SH-SY5Y (cell line): ENCODE measurements around the gene C1orf50.
A peak's percentile ranks its signal among the peaks of the same experiment; 100 is the strongest.

Experiments
- GATA2 ChIP-seq: IDR thresholded peaks from 2 replicates; pipeline ENCODE4 v1.6.1; 2011; ENCODE audit warnings: mild to moderate bottlenecking, low read depth, low read length
- GATA3 ChIP-seq: IDR thresholded peaks from 2 replicates; pipeline ENCODE4 v1.6.1; 2011; ENCODE audit warnings: low read depth, mild to moderate bottlenecking, low read length, moderate library complexity

Gene C1orf50

DNA sequence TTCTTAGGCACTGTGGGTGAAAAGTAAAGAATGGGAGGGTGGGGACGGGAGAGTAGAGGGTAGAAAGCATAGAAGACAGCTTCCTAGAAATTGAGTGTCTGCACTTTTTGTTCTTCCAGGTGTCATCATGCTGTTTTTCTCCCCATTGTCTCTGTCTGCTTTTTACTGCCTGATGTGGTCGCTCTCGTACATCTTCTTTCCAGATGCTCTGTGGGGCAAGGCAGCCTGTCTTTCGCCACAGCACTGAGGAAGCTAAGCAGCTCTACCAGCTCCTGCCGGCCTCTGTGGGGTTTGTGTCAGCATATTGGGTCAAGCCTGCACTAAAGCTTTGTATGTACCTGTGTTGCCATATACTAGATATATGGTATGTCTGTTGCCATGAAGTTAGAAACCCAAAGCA, 30.9 kb downstream of the C1orf50 start:
- no peak for TF ChIP-seq GATA2
- no peak for TF ChIP-seq GATA3

GRCh38 chr1:42801832-42802473, 34.9 kb downstream of the C1orf50 start:
- TF ChIP-seq GATA2 (no peak), GATA3 (no peak)

- TF ChIP-seq GATA2 (no peak), GATA3 (no peak)
These were observed 39.1 kb downstream of the C1orf50 start for GRCh38 chr1:42806171-42806570.

- TF ChIP-seq GATA3 (no peak), GATA2 (no peak)
These were observed 39.5 kb downstream of the C1orf50 start for GRCh38 chr1:42806593-42806992.

DNA sequence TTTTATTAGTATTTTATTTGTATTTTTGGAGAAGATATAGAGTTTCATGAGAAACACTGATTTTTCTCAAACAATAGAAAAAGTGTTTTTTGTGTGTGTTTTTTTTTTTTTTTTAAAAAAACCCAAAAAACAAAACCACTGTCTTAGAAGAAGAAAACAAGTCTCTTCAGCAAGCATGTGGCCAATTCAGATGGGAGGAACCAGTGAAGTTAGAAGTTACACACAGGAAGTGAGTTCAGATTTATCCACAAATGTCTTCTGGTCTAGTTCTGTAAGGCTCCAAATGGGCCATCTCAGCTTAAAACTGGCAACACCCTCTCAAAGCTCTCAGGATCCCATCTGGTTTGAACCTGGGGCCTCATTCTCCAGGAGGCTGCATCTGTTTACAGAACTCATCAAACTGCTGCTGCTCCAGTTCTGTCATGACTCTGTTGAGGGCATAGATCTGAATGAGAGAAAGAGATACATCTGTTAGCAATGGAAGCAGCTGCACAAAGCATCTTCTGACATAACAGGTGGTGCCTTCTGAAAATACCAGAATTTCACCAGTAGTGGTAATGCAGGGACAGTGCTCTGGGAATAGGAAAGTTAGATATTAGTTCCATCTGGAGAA, 40.1 kb downstream of the C1orf50 start:
- TF ChIP-seq GATA3 (no peak), GATA2 (no peak)

DNA sequence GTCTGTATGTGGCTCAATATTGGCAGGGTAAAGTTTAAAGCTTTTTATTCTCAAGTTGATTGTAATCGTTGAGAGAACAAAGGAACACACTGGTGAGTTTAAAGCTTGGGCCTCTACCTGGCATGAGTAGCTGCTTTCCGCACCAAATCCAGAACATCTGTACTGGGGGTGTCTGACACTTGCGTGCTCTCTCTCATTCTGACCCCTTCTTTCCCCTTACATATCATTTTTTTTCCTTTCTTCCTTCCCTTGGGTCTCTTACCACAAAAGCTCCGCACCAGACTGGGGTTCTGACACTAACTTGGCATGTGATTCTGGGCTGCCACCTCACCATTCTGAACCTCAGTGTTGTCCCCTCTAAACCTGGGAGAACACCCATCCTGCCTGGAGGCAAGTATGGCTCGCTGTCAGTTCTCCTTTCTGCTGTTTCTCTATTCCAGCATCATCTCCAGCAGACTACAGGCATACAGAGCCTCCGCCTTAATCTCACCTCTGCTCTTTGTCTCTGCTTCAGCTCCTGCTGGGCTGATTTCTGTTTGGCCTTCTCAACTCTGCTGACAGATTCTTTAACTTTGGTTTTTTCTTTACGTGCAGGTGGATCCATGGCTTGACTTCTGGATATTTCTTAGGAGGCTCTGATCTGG, 49.0 kb downstream of the C1orf50 start:
- TF ChIP-seq GATA2 (no peak), GATA3 (no peak)

DNA sequence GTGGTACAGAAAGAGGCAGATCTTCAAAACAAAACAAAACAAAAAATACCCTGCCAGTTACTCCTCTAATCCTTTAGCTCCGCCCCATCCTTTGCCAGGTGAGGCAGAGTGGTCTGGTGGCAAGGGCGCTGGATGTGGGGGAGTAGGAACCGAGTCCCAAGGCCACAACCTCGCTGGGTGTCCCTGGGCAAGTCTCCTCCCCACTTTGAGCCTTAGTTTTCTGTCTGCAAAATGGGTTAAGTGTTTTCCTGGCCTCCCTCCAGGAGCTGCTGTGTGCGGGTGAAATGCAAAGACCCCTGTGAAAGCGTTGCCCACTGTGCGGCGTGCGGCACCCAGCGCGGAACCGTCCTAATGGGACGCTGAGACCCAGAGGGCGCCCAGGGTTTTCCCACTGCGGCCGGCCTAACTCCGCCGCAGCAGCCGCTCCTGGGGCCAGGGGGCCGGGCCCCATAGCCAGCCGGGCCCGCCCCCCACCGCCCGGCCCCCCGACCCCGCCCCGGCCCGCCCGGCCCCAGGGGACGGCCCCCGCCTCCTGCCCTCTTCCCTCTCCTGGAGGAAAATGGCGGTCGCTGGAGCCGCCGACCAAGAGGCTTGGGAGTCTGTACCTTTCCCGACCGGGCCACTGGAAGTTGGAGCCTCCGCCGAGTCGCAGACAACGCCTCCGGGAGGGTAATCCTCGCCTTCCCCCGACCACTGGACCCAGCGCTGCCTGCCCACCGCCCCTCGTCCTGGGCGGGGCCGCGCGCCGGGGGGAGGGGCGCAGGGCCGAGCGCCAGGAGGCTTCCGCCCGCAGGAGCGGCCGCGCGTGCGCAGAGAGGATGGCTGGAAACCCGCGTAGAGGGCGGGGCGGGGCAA, 49.8 kb downstream of the C1orf50 start, which contains the start of the genes ERMAP and SVBP:
TSS of gene ERMAP (plus strand) at position 538 of the 855 bp plus-strand sequence. CDS start 13,327 bp downstream, outside the sequence.
TSS of gene SVBP (minus strand) at position 813 of the 855 bp plus-strand sequence. CDS start 853 bp downstream, outside the sequence.
- no peak for TF ChIP-seq GATA3

DNA sequence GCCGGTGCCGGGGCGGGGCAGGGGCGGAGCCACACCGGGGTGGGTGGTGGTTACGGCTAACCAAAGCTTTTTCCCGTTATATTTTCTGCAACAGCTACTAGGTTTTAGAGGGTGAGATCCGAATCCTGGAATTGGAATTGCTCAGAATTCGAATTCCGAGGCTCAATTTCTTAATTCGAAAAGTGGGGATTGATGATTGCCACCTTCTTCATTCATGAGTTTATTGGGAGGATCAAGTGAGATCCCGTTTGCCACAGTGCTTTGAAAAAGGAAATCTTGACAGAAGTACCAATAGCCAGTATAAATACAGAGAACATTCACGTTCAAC, 50.4 kb downstream of the C1orf50 start:
- no peak for TF ChIP-seq GATA3
- TF ChIP-seq GATA2: no peak

GRCh38 chr1:42817976-42818375, 50.9 kb downstream of the C1orf50 start:
- TF ChIP-seq GATA3: no peak
- no peak for TF ChIP-seq GATA2

DNA sequence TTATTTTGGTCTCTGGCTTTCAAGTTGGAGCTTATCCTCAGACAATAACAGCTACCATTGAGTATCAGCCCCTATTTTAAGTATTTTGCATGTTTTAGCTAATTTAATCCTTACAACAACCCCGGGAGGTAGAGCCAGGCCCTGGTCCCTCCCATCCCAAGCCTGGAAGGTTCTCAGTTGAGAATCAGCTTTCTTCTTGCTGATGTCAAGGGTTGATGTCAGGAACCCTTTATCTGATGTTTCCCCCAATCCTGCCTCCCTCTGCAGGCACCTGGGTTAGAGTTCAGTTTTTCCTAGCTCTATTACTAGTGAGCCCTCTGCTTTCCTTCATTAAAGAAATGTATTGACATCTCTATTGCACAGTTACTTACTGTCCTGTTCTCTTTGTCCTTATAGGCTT, 53.8 kb downstream of the C1orf50 start:
- TF ChIP-seq GATA2 (no peak), GATA3 (no peak)

DNA sequence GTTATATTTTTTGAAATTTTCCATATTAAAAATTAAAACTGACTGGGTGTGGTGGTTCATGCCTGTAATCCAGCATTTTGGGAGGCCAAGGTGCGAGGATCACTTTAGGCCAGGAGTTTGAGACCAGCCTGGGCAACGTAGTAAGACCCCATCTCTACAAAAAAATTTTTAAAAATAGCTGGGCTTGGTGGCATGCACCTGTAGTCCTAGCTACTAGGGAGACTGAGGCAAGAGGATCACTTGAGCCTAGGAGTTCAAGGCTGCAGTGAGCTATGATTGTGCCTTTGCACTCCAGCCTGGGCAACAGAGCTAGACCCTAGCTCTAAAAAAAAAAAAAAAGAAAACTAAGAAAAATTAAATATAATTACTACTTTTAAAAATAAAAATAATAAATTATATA, 54.6 kb downstream of the C1orf50 start:
- TF ChIP-seq GATA3 (no peak), GATA2 (no peak)

GRCh38 chr1:42822800-42823392, 55.8 kb downstream of the C1orf50 start:
- peak; percentile 86 for TF ChIP-seq GATA3
- TF ChIP-seq GATA2: peak; percentile 52; the same call in 1 of the 2 replicates

GRCh38 chr1:42824481-42825035, 57.5 kb downstream of the C1orf50 start:
- TF ChIP-seq GATA3 (no peak), GATA2 (no peak)
